GM18861 (cell line): ENCODE data around the gene SPOCK1.

ENCODE experiments used
- ATAC-seq: cut with Tn5 transposase; IDR thresholded peaks from one replicate; pipeline ENCODE4 v1.9.1; 2021; ENCODE audit not compliant: unreplicated experiment

Gene SPOCK1

DNA sequence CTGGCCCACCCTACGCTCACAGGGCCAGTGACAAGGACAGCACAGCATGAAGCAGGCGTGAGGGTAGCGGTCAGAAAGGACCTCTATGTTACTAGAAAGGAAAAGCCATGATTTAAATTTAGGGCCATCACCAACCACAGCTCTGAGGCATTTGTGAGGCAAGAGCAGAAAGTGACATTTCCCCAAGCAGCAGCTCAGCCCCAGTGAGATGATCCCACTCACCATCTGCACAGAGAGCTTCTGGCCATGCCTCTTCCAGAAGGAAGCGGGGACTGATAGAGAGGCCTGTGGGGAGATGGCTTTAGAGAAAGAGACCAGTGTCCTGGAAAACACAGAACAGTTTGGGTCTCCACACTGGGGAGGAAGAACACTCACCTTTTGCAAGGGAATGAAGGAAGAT is 413.9 kb downstream of the SPOCK1 start:
- ATAC-seq: no peak

GRCh38 chr5:137084016-137084415 is 415.1 kb downstream of the SPOCK1 start:
- no peak for ATAC-seq

- no peak for ATAC-seq
These were observed 416.2 kb downstream of the SPOCK1 start for GRCh38 chr5:137082951-137083350.

GRCh38 chr5:137078171-137078665 is 420.9 kb downstream of the SPOCK1 start:
- ATAC-seq: no peak

GRCh38 chr5:137075163-137075970 is 423.8 kb downstream of the SPOCK1 start:
- ATAC-seq: peak; percentile 72

GRCh38 chr5:137073189-137073588 is 425.9 kb downstream of the SPOCK1 start:
- ATAC-seq: no peak

GRCh38 chr5:137072361-137073115 is 426.6 kb downstream of the SPOCK1 start:
- ATAC-seq: peak; percentile 59

- no peak for ATAC-seq
These were observed 427.2 kb downstream of the SPOCK1 start for GRCh38 chr5:137071931-137072330.

DNA sequence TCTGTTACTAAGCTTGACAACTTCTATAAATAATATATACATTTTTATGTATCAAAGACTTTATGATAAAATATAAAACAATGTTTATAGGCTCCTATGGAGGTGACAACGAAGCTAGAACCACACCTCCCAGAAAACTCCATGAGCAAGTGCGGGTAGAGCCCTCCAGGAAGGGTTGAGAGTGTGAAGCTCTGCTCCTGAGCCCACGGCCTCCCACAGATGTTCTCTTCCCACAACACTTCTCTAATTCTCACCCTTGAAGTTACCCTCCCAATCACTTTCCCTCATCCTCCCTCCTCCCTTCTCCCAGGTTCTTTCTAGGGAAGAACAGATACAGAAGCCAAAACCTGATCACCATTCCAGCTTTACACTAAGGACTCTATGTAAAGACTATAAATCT is 427.6 kb downstream of the SPOCK1 start:
- ATAC-seq: no peak

DNA sequence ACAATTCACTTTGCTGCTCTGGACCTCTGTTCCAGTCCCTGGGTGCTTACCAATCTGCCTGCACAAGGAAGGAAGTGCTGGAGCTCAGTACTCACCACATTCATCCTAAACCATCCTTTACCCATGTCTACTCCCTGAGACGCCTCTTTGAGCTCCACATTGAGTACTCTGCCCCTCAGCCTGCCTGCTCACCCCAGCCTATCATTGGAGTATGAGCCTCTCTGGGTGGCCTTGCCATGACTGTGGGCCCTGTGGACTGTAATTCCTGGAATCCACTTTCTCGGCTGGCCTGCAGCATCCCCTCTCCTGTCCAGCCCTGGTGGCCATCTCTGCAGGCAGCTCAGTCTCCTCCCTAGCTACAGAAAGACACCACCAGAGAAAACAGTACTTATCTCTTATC is 428.6 kb downstream of the SPOCK1 start:
- no peak for ATAC-seq

GRCh38 chr5:137069358-137069757 is 429.8 kb downstream of the SPOCK1 start:
- ATAC-seq: no peak

GRCh38 chr5:137061382-137061781 is 437.7 kb downstream of the SPOCK1 start:
- no peak for ATAC-seq

- ATAC-seq: no peak
These were observed 441.0 kb downstream of the SPOCK1 start for GRCh38 chr5:137058089-137058488.

GRCh38 chr5:137056676-137057075 is 442.4 kb downstream of the SPOCK1 start:
- ATAC-seq: no peak

- ATAC-seq: no peak
These were observed 443.8 kb downstream of the SPOCK1 start for GRCh38 chr5:137055271-137055872.

GRCh38 chr5:137054792-137055191 is 444.3 kb downstream of the SPOCK1 start:
- ATAC-seq: no peak

- ATAC-seq: no peak
These were observed 444.8 kb downstream of the SPOCK1 start for GRCh38 chr5:137054335-137054734.

GRCh38 chr5:137051161-137051560 is 448.0 kb downstream of the SPOCK1 start:
- no peak for ATAC-seq

- ATAC-seq: no peak
These were observed 458.3 kb downstream of the SPOCK1 start for GRCh38 chr5:137040641-137041340.

- no peak for ATAC-seq
These were observed 459.1 kb downstream of the SPOCK1 start for GRCh38 chr5:137040024-137040423.

GRCh38 chr5:137037848-137038247 is 461.3 kb downstream of the SPOCK1 start:
- ATAC-seq: no peak
